Cardiac muscle cell (in vitro differentiated cells and primary cell): ENCODE results near the gene MACROH2A2. TPM values are rescaled to one million over a fixed set of nuclear protein-coding genes. Genes with fewer than 3 reads are reported as not detected.
"Not testable (repeated sequence)": the region's sequence is repeated elsewhere in the genome, so short reads cannot be mapped to it uniquely, and the experiment has no call there.

ENCODE experiments used
- DNase-seq, 2 donors: peaks; one replicate each; pipeline versions ENCODE4 v3.0.0 to v3.0.0-alpha.2; 2010 to 2017; ENCODE audit warnings: low read depth in 1 of 2, low spot score in 1 of 2
- H3K27ac ChIP-seq: fragments of 200-600 bp; sonication (generic); 2 replicates; pipeline ENCODE4 v1.5.1; 2016
- H3K27me3 ChIP-seq: fragments of 200-600 bp; sonication (generic); 2 replicates; pipeline ENCODE4 v1.6.0; 2016; ENCODE audit warnings: control low read depth
- H3K36me3 ChIP-seq: fragments of 200-600 bp; sonication (generic); 2 replicates; pipeline ENCODE4 v1.5.1; 2016; ENCODE audit warnings: control low read depth
- H3K4me1 ChIP-seq: fragments of 200-600 bp; sonication (generic); 2 replicates; pipeline ENCODE4 v1.8.1; 2017; ENCODE audit warnings: low read depth, mild to moderate bottlenecking, mixed run types
- H3K4me3 ChIP-seq: fragments of 200-600 bp; sonication (generic); 2 replicates; pipeline ENCODE4 v1.5.1; 2016; ENCODE audit warnings: mild to moderate bottlenecking
- H3K9me3 ChIP-seq: fragments of 200-600 bp; sonication (generic); 2 replicates; pipeline ENCODE4 v1.5.1; 2017; ENCODE audit warnings: low read depth, mild to moderate bottlenecking, control low read depth
- polyA plus RNA-seq: library from polyadenylated mRNA; unstranded; fragments of >200 nt; fragmentation: Nextera tagmentation; extraction: Ambion mirVana; gene quantifications from 2 replicates; pipeline ENCODE4 v1.2.1, GENCODE V29; 2016
- total RNA-seq: library from RNA; depleted of rRNA; stranded (reverse); fragments of >200 nt; gene quantifications from 2 replicates; pipeline ENCODE4 v1.2.3, GENCODE V29; 2016
- TF ChIP-seq, protein P1 (sequence below): IDR thresholded peaks from 2 replicates; pipeline ENCODE4 v1.5.1; 2012; ENCODE audit warnings: low read depth, mild to moderate bottlenecking, low read length

The MACROH2A2 gene
- total and polyA plus RNA-seq, 2 experiments from 2014 or later = 142 to 161 TPM

- H3K27me3 ChIP-seq = no peaks in the 10 kb centered on the region
- DNase-seq = no peak
- H3K27ac ChIP-seq = no peak overlapping the region
- no peaks in the 10 kb centered on the region for H3K36me3 ChIP-seq
- TF ChIP-seq, protein P1, sequence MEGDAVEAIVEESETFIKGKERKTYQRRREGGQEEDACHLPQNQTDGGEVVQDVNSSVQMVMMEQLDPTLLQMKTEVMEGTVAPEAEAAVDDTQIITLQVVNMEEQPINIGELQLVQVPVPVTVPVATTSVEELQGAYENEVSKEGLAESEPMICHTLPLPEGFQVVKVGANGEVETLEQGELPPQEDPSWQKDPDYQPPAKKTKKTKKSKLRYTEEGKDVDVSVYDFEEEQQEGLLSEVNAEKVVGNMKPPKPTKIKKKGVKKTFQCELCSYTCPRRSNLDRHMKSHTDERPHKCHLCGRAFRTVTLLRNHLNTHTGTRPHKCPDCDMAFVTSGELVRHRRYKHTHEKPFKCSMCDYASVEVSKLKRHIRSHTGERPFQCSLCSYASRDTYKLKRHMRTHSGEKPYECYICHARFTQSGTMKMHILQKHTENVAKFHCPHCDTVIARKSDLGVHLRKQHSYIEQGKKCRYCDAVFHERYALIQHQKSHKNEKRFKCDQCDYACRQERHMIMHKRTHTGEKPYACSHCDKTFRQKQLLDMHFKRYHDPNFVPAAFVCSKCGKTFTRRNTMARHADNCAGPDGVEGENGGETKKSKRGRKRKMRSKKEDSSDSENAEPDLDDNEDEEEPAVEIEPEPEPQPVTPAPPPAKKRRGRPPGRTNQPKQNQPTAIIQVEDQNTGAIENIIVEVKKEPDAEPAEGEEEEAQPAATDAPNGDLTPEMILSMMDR = no peak
- no peak overlapping the region for H3K4me3 ChIP-seq
- no peaks in the 10 kb centered on the region for H3K9me3 ChIP-seq
- no peaks in the 10 kb centered on the region for H3K4me1 ChIP-seq
Observed at GRCh38 chr10:70120417-70120816, 67.8 kb downstream of the MACROH2A2 start.

- no peak overlapping the region for H3K4me3 ChIP-seq
- H3K27me3 ChIP-seq = no peaks in the 10 kb centered on the region
- H3K4me1 ChIP-seq = peaks cover 6% of the 10 kb centered on the region
- no peaks in the 10 kb centered on the region for H3K9me3 ChIP-seq
- no peak for DNase-seq
- TF ChIP-seq, protein P1 = no peak
- H3K36me3 ChIP-seq = no peaks in the 10 kb centered on the region
- H3K27ac ChIP-seq = no peak overlapping the region
Observed at GRCh38 chr10:70121281-70121949, 68.8 kb downstream of the MACROH2A2 start.

DNA sequence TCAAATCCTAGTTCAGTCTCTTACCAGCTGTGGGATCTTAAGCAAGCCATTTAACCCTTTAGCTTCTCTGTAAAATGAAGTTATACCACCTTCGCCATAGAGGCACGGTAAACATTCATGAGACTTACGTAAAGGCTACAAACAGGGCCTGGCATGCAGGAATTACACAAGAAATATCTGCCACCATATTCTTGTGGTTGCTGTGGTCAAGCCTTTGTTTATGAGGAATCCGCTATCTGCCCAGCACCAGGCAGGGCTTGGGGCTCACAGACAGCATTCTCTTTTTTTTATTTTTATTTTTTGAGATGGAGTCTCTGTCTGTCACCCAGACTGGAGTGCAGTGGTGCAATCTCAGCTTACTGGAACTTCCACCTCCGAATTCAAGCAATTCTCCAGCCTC, 70.1 kb downstream of the MACROH2A2 start:
- peak in 1 of 2 donors; percentile 71 for DNase-seq
- Histone ChIP-seq H3K4me3 (no peak overlapping the region), H3K27me3 (no peaks in the 10 kb centered on the region), H3K4me1 (peaks cover 6% of the 10 kb centered on the region), H3K9me3 (no peaks in the 10 kb centered on the region), H3K27ac (no peak overlapping the region), H3K36me3 (no peaks in the 10 kb centered on the region)
- TF ChIP-seq, protein P1 = no peak

GRCh38 chr10:70123166-70123565, 70.5 kb downstream of the MACROH2A2 start:
- not testable (repeated sequence) for H3K27ac ChIP-seq, H3K9me3 ChIP-seq, H3K4me1 ChIP-seq, H3K36me3 ChIP-seq, H3K4me3 ChIP-seq, H3K27me3 ChIP-seq, DNase-seq

DNA sequence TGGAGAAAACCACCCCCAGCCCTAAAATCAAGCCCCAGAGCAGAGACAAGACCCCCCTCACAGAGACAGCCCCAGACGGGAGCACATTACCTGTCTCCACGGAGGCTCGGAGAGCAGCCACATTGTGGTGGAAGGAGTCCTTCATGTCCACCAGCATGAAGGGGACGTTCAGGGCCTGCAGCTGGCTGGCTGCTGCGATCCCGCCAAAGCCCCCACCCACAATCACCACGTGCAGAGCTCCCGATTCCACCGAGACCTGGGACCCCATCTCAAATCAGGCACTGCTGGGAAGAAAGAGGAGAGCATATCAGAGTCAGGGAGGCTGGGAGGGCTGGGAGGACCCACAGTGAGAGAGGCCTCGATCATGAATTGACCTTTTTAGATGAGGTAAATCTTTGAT, 71.2 kb downstream of the MACROH2A2 start:
- H3K27ac ChIP-seq = no peak overlapping the region
- TF ChIP-seq, protein P1 = no peak

DNA sequence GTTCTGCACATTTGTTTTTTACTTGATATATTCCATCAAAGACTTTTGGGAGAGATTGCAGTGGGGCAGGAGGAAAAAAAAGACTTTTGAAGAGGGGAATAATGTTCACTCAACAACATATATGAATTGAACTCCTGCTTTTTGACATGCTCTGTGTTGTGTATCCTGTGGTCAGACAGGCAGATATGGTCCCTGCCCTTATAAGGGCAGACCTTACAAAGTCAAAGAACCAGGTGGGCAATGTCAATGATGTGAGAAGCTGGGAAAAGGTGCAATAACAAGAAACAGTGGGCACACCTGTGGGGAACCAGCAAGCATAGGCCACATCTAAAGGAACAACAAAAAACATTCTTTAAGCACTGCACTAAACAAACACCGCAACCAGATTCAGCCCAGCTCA, 71.8 kb downstream of the MACROH2A2 start:
- Histone ChIP-seq H3K9me3 (no peaks in the 10 kb centered on the region), H3K27me3 (no peaks in the 10 kb centered on the region), H3K36me3 (no peaks in the 10 kb centered on the region), H3K27ac (no peak overlapping the region), H3K4me3 (no peak overlapping the region), H3K4me1 (peaks cover 6% of the 10 kb centered on the region)
- DNase-seq = no peak
- TF ChIP-seq, protein P1 = no peak

More for the DNA sequence above, 71.2 kb downstream of the MACROH2A2 start:
- Histone ChIP-seq H3K36me3 (no peaks in the 10 kb centered on the region), H3K4me1 (peaks cover 6% of the 10 kb centered on the region), H3K27me3 (no peaks in the 10 kb centered on the region), H3K4me3 (no peak overlapping the region), H3K9me3 (no peaks in the 10 kb centered on the region)
- no peak for DNase-seq
